ENCODE measurements around the gene PLD1.

DNA sequence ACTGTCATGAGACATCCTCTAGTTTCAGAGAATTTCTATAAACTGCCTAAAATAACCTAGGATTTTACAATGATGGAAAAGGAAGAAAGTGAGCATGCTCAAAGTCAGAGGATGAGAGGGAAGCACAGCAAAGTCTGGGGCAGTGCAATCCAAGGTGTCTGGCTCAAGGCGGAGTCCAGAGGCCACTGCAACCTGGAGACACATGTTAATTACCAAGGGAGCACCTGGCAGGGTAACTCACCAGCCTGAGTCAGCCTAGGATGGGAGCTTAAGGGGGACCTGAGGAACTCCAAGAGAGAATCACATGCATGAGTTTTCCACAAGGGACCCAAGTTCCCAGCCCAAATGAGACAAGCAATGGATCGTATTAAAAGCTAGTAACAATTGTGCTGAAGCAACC is 49.8 kb downstream of the PLD1 start:
- TF ChIP-seq, protein P1, sequence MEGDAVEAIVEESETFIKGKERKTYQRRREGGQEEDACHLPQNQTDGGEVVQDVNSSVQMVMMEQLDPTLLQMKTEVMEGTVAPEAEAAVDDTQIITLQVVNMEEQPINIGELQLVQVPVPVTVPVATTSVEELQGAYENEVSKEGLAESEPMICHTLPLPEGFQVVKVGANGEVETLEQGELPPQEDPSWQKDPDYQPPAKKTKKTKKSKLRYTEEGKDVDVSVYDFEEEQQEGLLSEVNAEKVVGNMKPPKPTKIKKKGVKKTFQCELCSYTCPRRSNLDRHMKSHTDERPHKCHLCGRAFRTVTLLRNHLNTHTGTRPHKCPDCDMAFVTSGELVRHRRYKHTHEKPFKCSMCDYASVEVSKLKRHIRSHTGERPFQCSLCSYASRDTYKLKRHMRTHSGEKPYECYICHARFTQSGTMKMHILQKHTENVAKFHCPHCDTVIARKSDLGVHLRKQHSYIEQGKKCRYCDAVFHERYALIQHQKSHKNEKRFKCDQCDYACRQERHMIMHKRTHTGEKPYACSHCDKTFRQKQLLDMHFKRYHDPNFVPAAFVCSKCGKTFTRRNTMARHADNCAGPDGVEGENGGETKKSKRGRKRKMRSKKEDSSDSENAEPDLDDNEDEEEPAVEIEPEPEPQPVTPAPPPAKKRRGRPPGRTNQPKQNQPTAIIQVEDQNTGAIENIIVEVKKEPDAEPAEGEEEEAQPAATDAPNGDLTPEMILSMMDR (IDR thresholded peaks at IDR 0.05), result no peak
- TF ChIP-seq POLR2AphosphoS5 (IDR thresholded peaks at IDR 0.05) (no peak), POLR2A (IDR thresholded peaks at IDR 0.05) (no peak)

Measured in transverse colon (tissue), 4 donors.